NT2/D1 (cell line): ENCODE data around the gene RNPS1.

Source experiments
- SUZ12 ChIP-seq: IDR thresholded peaks from 2 replicates; pipeline ENCODE4 v1.6.1; 2011; ENCODE audit not compliant: insufficient read length, insufficient read depth; ENCODE audit errors: extremely low read depth
- YY1 ChIP-seq: IDR thresholded peaks from 2 replicates; pipeline ENCODE4 v1.6.1; 2011; ENCODE audit not compliant: insufficient read length, insufficient read depth
- ZNF274 ChIP-seq: IDR thresholded peaks from 2 replicates; pipeline ENCODE4 v1.6.1; 2011; ENCODE audit warnings: mild to moderate bottlenecking, low read depth, low read length

- TF ChIP-seq SUZ12 (no peak), ZNF274 (no peak), YY1 (no peak)
Observed at GRCh38 chr16:2211923-2212347, 56.0 kb downstream of the RNPS1 start.
